Hematopoietic multipotent progenitor cell treated with erythropoietin and hydrocortisone succinate and interleukin-3 and kit ligand, for 17 days (in vitro differentiated cells): ENCODE results near the gene CNPY3.
A peak's percentile ranks its signal among the peaks of the same experiment; 100 is the strongest.

Experiments
- DNase-seq: peaks from one replicate; pipeline ENCODE4 v3.0.0-alpha.2; 2015; ENCODE audit warnings: low spot score

Gene CNPY3

GRCh38 chr6:42981836-42982235 is 52.6 kb downstream of the CNPY3 start:
- DNase-seq: no peak

- DNase-seq: peak; percentile 99
Observed at GRCh38 chr6:42984001-42984923, 55.0 kb downstream of the CNPY3 start, which contains the start of gene PPP2R5D. TSS of gene PPP2R5D (plus strand) at chr6:42984570. CDS start at chr6:42984678, 108 bp downstream.

DNA sequence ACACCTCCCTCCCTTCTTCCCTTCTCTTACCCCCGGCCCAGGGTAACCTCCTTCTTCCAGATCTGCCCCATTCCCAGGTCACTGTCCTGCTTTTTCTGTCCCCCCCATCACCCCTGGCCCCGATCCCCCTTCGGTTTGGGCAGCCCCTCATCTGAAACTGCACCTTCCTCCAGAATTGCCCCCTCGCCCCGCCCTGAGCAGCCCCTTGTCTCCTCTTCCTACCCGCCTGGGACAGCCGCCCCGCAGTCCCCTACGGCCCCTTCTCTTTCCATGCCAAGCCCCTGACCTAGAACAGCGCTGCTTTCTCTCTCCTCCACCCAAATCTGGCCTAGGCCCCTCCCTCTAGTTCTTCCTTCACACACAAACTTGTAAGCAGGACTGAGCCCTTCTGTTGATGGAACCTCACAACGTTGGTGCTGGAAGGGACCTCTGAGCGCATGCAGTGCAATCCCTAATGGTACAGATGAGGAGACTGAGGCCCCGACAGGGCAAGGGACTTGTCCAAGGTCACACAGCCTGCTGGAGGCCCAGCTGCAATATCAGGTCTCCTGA is 55.7 kb downstream of the CNPY3 start:
- peak; percentile 14 for DNase-seq

- no peak for DNase-seq
Observed at GRCh38 chr6:42987533-42988451, 58.5 kb downstream of the CNPY3 start.

- no peak for DNase-seq
Observed at GRCh38 chr6:42988486-42989020, 59.3 kb downstream of the CNPY3 start.
